IPS-11a (cell line): ENCODE measurements around the gene SLC6A15.

Source experiments
- H3K4me3 ChIP-seq: one replicate; pipeline ENCODE4 v1.5.1; 2013; ENCODE audit warnings: low read depth, low read length, control low read depth

The SLC6A15 gene

GRCh38 chr12:84875241-84875640 lies 37.4 kb downstream of the SLC6A15 start:
- no peak overlapping the region for H3K4me3 ChIP-seq

- no peak overlapping the region for H3K4me3 ChIP-seq
Observed at GRCh38 chr12:84874825-84875139, 37.8 kb downstream of the SLC6A15 start.

GRCh38 chr12:84874125-84874824 lies 38.3 kb downstream of the SLC6A15 start:
- no peak overlapping the region for H3K4me3 ChIP-seq

- H3K4me3 ChIP-seq = no peak overlapping the region
Observed at GRCh38 chr12:84862186-84862585, 50.4 kb downstream of the SLC6A15 start.

GRCh38 chr12:84860718-84861117 lies 51.9 kb downstream of the SLC6A15 start:
- H3K4me3 ChIP-seq = no peak overlapping the region

- H3K4me3 ChIP-seq = no peak overlapping the region
Observed at GRCh38 chr12:84858796-84859195, 53.8 kb downstream of the SLC6A15 start.

- H3K4me3 ChIP-seq = no peak overlapping the region
Observed at GRCh38 chr12:84857525-84858208, 54.9 kb downstream of the SLC6A15 start.

GRCh38 chr12:84856156-84856900 lies 56.3 kb downstream of the SLC6A15 start:
- H3K4me3 ChIP-seq = no peak overlapping the region

GRCh38 chr12:84843593-84844144 lies 68.9 kb downstream of the SLC6A15 start:
- H3K4me3 ChIP-seq = no peak overlapping the region

GRCh38 chr12:84842406-84843013 lies 70.1 kb downstream of the SLC6A15 start:
- H3K4me3 ChIP-seq = no peak overlapping the region

GRCh38 chr12:84841591-84841990 lies 71.0 kb downstream of the SLC6A15 start:
- no peak overlapping the region for H3K4me3 ChIP-seq

- no peak overlapping the region for H3K4me3 ChIP-seq
Observed at GRCh38 chr12:84840356-84840755, 72.2 kb downstream of the SLC6A15 start.

- no peak overlapping the region for H3K4me3 ChIP-seq
Observed at GRCh38 chr12:84826925-84827324, 85.7 kb downstream of the SLC6A15 start.

- H3K4me3 ChIP-seq = no peak overlapping the region
Observed at GRCh38 chr12:84825149-84825548, 87.5 kb downstream of the SLC6A15 start.

GRCh38 chr12:84822525-84822924 lies 90.1 kb downstream of the SLC6A15 start:
- H3K4me3 ChIP-seq = no peak overlapping the region

GRCh38 chr12:84816916-84817695 lies 95.5 kb downstream of the SLC6A15 start:
- H3K4me3 ChIP-seq = no peak overlapping the region

- H3K4me3 ChIP-seq = no peak overlapping the region
Observed at GRCh38 chr12:84814664-84815245, 97.8 kb downstream of the SLC6A15 start.

GRCh38 chr12:84813780-84814663 lies 98.6 kb downstream of the SLC6A15 start:
- H3K4me3 ChIP-seq = no peak overlapping the region

GRCh38 chr12:84811291-84811690 lies 101.3 kb downstream of the SLC6A15 start:
- no peak overlapping the region for H3K4me3 ChIP-seq
